GM19043 (cell line): Measurements from ENCODE around the gene CCN2.
"Not testable (repeated sequence)": the region's sequence is repeated elsewhere in the genome, so short reads cannot be mapped to it uniquely, and the experiment has no call there.

Experiments
- ATAC-seq: cut with Tn5 transposase; IDR thresholded peaks from one replicate; pipeline ENCODE4 v1.9.1; 2021; ENCODE audit warnings: low read depth; ENCODE audit not compliant: unreplicated experiment

CCN2 gene

DNA sequence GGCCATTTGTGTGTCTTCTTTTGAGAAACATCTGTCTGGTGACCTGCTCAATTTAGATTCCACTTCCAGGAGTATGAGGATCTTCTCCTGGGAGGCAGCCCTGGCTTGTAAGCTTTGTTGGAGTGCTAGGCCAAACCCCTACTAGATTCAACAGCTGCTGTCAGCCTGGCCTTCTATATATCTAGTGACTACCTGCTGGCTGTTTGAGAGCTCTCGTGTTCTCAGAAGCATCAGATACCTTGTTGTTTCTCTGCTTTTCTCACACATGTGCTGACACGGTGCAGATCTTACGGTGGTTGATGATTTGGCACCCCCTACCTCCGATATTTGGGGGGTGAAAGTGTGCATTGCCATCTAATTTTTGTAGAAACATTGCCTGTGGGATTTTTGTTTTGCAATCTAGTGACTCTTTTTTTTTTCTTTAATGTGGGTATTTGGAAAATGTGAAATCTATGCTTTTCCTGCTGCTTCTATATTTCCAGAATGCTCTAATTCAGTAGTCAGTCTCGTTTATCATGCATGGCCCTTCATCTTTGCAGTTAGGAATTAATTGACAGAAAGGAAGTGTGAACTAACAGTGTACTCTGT is 4.7 kb downstream of the CCN2 start:
- ATAC-seq = no peak

GRCh38 chr6:131945971-131946370 is 5.2 kb downstream of the CCN2 start:
- no peak for ATAC-seq

GRCh38 chr6:131937703-131938631 is 13.2 kb downstream of the CCN2 start:
- no peak for ATAC-seq

GRCh38 chr6:131937226-131937625 is 13.9 kb downstream of the CCN2 start:
- ATAC-seq = no peak

- no peak for ATAC-seq
Measured at GRCh38 chr6:131936156-131936555, 15.0 kb downstream of the CCN2 start.

DNA sequence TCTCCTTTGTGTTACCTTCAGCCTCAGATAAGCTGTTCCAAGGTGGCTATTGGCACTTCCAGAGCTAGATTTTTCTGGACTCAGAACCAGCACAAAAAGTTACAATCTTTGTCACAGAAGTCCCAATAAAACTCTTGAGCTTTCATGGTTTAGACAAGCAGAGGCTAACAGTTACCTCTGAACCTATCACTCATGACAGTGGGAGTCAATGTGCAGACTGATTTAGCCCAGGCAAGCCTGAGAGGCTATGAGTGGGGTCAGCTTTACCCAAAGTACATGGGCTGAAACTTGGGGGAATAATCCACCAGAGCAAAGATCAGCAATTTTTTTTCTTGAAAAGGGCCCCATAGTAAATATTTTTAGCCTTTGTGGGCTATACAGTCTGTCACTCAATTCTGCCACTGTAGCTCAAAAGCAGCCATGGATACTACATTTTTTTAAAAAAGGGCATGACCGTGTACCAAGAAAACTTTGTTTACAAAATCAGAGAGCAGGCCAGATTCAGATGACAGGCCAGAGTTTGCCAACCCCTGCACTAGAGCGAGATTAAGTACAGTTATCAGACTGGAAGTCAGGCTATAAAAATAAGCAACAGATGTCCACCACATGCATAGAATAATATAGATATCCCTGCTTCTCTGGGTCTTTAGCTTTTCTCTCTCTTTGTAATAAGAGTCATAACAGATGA is 20.0 kb downstream of the CCN2 start:
- no peak for ATAC-seq

DNA sequence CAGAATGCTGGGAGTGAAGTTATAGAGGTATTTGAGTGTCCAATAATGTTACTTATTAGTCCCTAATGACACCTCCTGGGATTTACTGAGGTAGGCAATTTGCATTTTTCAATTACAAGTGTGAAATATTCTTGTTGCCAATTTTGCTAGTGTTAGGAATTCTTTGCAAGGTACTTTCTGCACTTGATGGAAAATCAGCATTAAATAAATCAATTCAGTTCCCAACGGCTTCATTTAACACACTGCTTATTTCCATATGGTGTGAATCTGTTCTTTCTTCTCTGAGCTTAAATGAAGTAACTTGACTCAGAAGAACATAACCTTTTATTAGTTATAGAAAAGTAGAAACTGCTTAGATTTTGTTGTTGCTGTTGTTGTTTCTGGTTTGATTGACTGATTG is 21.2 kb downstream of the CCN2 start:
- ATAC-seq = no peak

- ATAC-seq = no peak
Measured at GRCh38 chr6:131929264-131929663, 21.9 kb downstream of the CCN2 start.

DNA sequence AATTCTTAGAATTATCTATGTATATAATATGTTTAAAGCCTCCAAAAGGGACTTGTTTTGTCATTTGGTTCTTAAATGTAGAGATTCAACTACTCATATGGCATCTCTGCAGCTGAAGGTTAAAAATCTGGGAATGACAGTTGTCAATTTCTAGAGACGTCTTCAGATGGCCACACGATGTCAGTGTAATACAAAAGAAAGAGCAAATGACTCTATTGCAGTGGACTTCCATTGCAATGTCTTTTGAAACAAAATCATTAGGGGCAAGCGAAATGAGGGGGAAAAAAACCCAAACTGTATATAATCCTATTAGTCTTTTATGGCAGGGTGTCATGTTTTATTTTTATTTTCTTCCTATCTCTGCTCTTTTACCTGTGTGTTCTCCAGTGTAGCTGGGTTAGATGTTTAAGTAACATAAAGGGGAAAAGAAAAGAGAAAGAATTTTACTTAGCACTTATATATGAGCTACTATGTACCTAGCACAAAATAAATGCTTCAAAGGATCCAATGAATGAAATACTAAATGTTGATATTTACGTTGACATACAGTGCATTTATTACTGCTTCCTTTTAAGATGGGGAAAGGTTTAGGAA is 26.2 kb downstream of the CCN2 start:
- no peak for ATAC-seq

DNA sequence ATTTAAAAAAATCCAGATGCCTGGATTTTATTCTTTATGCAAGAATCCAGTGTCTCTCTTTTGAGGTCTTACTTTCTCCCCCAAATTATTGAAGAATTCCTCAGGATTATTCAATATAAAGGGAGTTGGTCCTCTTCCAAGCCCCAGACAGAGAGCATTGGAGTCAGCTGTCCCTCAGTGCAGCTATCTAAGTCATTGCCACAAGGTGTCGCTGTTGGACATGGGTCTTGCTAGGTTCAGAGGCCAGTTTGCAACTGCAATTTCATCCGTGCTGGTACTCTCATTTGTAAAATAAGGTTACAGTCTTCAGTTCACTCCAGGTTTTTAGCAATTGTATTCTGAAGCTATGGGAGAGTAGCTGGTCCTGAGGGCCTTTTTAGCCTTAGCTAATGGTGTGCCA is 27.8 kb downstream of the CCN2 start:
- peak; percentile 65 for ATAC-seq

DNA sequence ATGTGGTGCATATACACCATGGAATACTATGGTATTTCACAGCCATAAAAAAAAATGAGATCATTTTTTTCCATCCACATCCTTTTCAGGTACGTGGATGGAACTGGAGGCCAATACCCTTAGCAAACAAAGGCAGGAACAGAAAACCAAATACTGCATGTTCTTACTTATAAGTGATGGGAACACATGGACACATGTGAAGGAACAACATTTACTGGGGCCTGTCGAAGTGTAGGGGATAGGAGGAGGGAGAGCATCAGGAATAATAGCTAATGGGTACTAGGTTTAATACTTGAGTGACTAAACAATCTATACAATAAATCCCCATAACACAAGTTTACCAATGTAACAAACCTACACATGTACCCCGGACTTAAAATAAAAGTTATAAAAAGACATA is 30.5 kb downstream of the CCN2 start:
- no peak for ATAC-seq

DNA sequence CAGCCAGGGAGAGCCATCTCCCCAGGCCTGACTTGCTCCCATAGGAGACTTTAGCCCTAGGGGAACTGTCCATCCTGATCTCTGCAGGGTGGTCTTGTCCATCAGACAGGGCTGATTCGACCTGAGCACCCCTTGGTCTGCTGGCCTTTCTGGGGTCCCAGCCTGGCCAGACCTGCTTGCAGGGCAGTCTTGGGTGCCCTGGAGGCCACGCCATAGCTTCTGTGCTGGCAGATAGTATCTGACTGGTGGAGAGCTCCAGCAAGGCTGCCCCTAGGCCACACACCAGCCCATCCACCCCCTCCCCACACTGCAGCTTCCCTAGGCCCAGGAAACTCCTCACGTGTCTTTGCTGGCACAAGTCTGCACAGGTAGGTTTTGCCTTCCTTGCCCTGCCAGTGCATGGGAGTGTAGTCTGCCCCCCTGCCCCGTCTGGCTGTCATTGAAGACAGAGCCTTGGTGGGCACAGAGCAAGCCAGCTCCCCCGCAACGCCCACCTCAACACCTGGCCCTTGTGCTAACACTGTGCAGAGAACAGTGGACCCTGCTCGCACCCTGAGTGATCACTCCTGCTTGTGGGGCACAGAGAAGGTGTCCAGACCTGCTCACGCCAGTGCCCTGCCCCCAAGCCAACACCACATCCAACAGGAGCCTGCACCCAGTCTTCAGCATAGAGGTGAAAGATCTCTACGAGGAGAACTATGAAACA is 32.4 kb downstream of the CCN2 start:
- no peak for ATAC-seq

DNA sequence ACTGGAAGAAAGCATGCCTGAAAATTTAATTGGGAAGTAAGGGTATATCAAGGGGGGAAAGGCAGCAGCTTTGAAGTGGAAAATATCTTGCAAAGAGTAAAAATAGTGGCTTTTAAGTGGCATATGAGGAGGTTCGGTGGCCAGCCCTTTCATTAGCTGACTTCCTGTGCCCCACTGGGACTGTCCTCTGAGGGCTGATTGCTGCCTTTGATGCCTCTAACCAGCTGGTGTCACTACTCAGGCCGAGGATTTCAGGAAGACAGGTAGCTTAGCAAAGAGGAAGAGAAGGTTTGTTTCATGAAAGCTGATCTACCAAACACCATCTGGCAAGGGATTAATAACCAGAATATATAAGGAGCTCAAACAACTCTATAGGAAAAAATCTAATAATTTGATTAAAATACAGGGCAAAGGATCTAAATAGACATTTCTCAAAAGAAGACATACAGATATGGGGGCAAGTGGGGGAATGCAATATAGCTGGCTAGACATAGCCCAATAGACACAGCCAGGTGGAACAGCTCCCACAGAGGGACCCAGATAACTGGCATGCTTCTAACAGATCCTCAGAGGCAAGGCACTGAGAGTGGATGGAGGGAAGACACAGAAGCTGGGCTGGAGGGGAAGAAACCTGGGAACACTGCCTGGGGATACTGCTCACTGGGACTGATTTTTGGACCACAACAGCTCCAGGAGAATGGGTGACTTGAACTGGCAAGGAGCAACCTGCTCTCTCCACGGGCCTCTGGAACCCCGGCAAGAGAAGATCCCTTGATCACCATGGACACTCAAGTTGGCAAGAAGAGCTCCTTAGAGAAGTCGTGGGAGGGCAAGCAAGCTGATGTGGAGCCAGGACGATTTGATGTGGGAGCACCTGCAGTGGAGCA is 33.2 kb downstream of the CCN2 start:
- no peak for ATAC-seq

DNA sequence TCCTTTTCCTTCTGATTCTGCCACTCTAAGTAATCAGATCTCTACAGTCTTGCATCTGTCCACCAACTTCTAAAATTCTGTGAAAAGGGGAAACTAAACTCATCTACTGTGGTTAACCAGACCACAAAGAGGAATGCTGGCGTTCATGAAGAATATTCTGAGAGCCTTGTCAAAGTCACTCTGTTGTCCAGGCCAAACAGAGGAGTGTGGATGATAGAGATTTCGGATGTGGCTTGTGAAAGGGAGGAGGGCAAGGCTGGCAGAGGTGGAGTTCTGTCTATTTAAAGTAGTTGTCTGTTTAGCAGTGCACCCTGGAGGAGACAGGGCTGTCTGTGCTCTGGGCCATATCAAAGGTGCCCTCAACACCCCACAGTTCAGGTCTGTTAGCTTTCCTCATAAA is 33.9 kb downstream of the CCN2 start:
- no peak for ATAC-seq

- no peak for ATAC-seq
Measured at GRCh38 chr6:131916847-131917246, 34.3 kb downstream of the CCN2 start.

- not testable (repeated sequence) for ATAC-seq
Measured at GRCh38 chr6:131916091-131916796, 34.9 kb downstream of the CCN2 start.

- peak; percentile 76 for ATAC-seq
Measured at GRCh38 chr6:131914967-131915751, 36.0 kb downstream of the CCN2 start.

GRCh38 chr6:131914234-131914633 is 36.9 kb downstream of the CCN2 start:
- ATAC-seq = no peak
